GM18511 (cell line): ENCODE measurements around the gene OSBPL6.
"Not testable (repeated sequence)": the region's sequence is repeated elsewhere in the genome, so short reads cannot be mapped to it uniquely, and the experiment has no call there.

Experiments used
- ATAC-seq: cut with Tn5 transposase; IDR thresholded peaks from one replicate; pipeline ENCODE4 v1.9.1; 2021; ENCODE audit warnings: mild to moderate bottlenecking, moderate library complexity; ENCODE audit not compliant: unreplicated experiment

The OSBPL6 gene

DNA sequence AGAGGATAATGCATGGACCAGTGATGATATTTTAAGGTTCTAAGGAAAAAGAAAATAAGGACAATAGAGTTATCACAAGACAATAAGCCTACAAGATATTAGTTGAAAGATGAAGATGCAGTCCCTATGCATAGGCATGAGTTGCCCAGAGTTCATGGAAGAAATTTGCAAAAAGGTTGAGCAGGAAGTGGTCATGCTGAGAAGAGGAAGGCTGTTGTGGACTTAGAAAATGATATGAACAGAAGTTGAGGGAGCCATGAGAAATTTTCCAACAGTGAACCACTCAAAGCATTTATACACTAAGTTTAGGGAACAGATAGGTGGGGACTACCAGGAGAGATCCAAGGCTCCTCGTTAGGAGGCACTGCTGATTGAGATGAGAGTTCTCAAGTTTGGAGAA, 3.5 kb downstream of the OSBPL6 start:
- no peak for ATAC-seq

DNA sequence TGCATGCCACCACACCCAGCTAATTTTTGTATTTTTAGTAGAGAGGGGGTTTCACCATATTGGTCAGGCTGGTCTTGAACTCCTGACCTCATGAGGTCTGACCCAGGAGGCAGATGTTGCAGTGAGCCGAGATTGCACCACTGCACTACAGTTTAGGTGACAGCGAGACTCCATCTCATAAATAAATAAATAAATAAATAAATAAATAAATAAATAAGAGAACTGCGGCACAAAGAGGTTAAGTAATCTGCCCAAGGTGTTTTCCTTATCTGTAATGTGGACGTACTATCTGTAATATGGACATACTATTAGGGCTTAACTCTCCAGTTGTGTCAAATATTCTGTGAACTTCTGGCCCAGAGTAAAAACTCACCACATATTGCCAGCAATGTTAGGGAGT, 4.1 kb downstream of the OSBPL6 start:
- not testable (repeated sequence) for ATAC-seq

DNA sequence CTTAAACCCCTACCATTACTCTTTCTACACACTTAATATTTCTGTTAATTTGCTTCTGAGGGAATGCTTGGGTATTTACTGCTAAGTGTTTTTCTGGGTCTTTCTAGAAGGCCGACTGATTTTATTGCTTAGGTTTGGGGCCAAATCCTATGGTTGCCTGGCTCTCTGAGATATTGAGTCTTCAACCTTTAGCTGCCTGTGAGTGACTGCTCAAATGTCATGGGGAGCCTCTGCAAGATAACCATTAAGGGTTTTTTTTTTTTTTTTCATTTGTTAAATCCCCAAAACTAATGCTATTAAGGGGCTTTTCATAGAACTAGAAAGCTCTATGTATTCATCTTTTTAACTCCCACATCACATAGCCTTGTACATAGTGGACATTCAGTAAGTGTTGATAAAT, 5.0 kb downstream of the OSBPL6 start:
- ATAC-seq, result no peak

DNA sequence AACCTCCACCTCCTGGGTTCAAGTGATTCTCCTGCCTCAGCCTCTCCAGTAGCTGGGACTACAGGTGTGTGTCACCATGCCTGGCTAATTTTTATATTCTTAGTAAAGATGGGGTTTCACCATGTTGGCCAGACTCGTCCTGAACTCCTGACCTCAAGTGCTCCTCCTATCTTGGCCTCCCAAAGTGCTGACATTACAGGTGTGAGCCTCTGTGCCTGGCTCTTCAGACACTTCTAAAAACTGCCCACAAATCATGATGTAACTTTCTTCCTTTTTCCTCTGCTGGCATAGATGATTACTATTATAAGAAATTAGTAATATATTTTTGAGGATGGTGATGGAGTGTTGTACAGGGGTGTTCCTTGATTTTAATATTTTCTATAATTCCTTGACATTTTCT, 6.0 kb downstream of the OSBPL6 start:
- ATAC-seq, result no peak

DNA sequence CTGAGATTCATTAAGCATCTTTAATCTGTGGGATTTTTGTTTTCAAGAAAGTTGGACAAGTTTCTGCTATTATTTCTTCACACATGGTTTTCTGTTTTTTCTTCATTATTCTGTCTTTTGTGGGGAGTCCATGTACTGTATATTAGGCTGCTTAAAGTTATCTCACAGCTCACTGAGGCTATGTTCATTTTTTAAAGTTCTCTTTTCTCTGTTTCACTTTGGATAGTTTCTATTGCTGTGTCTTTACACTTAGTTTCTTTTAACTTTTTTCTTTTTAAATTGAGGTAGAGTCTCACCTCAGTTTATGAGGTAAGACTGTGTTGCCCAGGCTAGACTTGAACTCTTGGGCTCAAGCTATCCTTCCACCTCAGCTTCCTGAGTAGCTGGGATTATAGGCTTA, 8.6 kb downstream of the OSBPL6 start:
- ATAC-seq, result no peak

DNA sequence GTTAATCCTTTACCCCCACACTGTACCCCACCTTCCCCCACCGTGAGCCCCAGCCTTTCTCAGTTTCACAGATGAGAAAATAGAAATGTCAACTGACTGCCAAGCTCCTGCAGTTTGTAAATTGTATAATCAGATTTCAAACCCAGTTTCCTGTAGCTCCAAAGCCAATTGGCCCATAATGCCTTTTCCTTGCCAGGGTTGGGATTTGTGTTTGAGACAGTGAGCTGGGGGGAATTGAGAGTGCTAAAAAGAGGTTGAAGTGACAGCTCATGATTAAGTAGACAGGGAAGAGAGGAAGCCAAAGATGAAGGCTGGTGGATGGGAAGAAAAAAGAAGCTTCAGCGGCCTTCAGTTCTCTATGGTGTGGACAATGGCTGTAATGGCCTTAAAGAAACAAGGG, 10.7 kb downstream of the OSBPL6 start:
- no peak for ATAC-seq

DNA sequence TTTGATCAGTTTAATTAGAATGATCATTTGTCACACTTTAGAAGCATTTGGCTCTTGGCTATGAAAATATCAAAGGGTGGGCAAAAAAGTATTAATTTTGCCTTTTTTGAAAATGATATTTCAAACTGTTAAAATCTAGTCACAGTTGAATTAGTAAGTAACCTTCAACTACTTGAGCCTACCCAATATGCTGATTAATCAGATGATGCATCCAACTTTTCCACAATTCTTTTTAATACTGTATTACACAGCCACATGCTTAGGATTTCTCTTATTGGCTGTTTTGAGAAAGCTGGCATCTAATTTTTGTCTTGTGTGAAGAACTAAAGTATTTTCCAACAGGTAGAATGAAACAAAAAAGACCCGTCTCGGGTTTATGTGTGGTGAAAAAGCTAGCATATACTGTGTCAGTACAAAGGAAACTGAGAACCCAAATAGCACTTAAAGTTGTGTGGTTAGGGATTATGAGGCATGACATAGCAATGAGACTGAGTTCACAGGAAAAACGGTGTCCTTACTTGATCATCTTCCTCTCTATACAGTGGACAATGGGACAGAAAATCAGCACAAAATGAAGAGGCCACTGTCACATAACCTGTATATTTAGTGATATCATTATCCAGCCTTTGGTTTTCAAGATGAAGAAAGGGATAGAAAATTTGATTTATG, 11.7 kb downstream of the OSBPL6 start:
- ATAC-seq, result no peak

DNA sequence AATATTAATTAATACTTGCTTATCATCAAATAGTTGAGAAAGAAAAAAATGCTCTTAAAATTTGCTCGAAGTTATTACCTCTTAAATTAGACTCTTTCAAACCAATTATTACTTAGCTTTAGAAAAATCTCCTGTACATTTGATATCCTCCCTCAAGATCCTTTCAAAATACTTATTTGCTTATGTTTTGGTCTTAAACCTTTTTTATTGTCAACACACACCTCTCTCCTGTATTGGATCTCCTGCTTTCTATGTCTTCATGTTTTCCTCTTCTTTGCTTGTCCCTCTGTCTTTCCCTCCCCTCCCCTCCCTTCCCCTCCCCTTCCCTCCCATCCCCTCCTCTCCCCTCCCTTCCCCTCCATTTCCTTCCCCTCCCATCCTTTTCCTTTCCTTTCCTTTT, 14.0 kb downstream of the OSBPL6 start:
- ATAC-seq, result no peak

DNA sequence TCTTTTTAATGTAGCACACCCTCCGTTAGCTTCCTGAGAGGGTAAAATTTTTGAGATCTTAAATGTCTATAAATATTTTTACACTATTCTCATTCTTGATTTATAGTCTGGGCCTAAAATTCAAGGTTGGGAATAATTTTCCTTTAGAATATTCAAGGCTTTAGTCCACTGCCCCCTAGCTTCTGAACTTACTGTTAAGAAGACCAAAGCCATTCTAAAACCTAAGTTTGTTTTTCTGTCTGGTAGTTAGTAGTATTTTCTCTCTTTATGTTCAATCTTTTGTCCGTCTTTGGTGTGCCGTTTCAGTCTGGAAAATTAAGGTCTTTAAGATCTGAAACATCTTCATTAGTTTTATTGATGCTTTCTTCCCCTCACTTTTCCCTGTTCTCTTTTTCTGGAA, 14.5 kb downstream of the OSBPL6 start:
- ATAC-seq, result no peak

DNA sequence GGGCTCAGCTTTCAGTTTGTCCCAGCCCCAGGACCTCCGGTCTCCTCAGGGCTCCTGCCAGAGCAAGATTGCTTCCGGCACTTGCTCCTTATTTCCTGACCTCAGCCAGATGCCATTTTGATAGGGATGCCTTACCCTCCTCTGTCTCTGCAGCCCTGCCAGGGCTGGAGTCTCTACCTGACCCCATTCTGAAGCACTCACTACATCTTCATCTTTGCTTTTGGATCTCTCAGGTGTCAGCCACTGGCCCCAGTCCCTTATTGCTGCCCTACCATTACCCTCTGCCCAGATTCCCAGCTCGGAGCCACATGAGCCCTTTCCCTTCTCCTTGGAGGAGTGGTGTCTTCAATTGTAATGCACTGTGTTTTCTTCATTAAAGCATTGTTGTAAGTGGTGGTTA, 17.1 kb downstream of the OSBPL6 start:
- ATAC-seq, result no peak

DNA sequence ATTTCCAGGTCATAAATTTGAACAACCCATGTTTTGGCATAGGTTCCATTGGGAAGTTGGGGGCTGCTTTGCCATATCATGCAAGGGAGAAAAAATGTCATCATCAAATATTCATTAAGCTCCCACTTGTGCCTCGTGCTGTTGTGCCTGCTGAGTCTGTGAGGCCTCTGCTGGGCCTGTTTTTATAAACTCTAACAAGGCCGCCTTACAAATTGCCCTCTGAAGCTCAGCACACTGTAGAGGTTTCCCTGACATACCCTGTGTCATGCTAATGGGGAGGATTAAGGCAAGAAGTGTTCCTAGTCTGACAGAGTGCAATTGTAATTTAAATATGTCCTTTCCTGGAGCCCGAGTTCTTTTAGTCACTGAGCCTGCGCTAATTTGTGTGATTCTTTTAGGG, 17.6 kb downstream of the OSBPL6 start:
- ATAC-seq, result no peak

DNA sequence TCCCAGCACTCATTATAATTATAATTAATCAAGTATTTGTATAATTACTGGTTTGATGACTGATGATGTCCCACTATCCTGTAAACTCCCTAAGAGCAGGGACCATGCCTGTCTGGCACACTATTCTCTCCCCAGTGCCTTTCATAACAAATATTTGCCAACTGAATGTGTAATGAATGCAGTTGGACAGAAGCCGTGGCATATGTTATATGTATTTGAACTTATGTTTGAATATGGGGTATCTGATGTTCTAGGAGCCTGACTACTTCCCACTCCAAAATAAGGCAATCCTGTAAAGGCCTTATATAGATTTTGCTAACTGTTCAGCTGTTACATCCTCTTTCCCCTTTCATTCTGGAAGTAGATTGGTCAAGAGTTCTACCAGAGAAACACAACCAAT, 19.7 kb downstream of the OSBPL6 start:
- ATAC-seq, result no peak

DNA sequence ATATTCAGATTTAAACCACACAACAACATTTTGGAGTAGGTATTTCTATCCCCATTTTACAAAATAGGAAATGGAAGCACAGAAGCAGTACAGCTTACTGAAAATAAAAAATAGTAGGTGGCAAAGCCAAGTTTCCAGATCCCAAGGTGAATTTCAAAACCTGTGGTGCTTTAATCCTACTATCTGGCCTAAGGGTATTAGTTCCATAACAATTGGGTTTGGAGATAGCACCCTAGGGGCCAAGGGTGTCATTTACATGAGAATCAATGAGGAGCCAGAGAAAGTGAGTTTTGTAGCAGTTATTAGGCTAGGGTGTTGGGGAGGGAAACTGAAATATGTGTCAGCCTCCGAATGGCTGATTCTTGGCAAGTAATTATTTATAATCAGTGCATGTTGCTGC, 24.9 kb downstream of the OSBPL6 start:
- ATAC-seq, result no peak

DNA sequence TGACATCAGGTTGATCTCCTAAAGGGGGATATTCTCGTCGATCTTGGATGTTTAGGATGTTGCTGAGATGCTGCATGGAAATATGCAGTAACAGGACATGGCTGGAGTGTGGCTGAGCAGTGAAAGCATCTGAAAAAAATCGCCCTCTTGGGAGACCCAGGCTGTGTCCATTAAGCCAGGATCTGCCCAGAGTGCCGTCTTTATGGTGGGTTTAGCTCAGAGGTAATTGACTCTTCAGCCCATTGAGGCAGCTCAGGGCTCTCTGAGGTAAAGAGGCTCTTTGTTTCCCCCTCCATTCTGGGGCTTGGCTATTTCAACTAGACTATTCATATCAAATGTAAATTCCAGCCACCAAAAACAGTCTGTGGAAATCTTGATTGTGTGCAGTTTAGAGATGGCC, 26.5 kb downstream of the OSBPL6 start:
- no peak for ATAC-seq

DNA sequence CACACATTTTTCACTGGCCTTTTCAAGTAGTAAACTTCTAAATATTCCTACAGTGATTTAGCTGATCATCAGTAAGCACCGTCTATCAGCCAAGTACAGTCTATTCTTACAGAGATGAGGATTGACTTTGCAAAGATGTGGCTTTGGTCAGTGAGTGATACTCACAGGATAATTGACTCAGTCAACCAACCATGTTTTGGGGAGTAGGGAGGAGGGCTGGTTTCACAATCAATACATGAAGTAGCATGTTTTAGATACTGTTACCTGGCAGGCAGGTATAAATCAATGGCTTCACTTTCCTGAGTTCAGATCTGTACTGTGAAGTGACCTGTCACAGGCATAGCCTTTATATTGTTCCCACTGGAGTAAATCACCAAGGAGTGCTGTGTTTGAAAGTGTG, 27.2 kb downstream of the OSBPL6 start:
- no peak for ATAC-seq

DNA sequence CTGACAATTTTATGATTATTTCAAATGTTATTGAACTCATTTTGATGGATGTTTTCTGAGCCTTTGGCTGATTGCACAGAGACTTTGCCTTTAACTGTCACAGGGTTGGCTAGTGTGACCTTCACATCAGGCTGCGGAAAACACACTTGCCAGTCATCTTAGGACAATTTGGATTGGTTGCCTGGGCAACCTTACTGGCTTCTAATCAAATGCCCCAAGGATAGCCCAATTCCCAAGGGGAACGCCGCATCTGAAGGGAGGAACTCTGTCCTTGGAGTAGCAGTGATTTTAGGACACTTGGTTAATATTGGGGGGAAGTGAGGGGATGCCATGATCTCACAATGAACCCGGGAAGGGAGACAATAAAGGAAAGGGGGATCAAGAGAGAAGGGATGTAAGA, 29.5 kb downstream of the OSBPL6 start:
- ATAC-seq, result no peak

DNA sequence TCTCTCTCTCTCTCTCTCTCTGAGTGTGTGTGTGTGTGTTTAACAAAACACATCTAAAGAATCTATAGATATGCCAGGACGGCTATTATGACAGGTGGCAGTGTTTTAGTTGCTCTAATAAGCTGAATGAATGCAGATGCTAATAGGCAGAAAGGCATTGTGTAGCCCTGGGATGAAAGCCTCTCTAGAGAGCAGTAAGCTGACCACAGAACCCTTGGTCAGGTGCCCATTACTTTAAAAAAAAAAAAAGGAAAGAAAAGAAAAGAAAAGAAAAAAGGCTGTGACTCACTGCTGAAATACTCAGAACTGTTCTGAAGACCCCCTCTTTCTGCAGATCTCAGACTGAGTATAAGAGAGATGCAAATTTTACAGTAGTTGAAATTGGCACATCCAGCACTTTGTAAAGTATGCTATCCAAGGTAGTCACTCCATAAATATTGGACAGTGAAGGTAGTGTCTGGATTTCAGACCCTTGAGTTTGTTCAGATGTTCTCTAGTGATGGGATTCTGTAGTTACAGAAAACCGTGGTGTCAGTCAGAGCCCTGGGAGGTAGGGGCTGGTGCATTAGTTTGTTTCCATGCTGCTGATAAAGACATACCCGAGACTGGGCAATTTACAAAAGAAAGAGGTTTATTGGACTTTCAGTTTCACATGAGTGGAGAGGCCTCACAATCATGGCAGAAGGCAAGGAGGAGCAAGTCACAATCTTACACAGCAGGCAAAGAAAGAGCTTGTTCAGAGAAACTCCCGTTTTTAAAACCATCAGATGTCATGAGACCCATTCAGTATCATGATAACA, 30.9 kb downstream of the OSBPL6 start:
- no peak for ATAC-seq

DNA sequence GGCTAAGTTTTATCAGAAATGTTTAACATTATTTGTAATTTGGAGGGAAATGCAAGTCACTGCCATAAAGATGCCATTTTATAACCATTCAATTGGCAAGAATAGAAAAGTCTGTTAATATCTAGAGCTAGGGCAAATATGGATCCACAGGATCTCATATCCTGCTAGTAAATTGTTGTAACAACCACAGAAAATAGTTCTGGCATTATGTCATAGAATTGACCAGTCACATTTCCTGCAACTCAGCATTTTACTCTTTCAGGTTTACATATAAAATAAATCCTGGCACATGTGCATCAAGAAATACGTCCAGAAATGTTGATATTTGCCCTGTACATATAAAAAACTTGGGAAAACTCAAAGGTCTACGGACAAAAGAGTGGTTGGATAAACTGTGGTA, 32.9 kb downstream of the OSBPL6 start:
- no peak for ATAC-seq

DNA sequence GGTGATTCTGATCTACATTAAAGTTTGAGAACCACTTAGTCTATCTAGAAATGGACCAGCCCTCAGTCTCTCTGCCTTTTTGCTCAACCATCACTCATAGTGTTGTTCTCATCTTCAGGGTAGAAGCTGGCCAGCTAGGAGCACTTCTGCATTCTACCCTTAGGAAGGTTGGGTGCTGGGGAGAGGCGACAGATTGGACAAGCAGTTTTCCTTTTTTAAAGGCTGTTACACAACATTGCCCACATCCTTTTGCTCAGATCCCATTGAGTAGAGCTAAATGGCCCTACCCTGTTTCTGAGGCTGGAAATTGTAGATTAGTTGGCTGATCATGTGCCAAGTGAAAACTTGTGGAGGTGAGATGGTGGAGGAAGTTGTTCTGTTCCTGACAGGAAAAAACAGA, 35.6 kb downstream of the OSBPL6 start:
- ATAC-seq, result no peak

DNA sequence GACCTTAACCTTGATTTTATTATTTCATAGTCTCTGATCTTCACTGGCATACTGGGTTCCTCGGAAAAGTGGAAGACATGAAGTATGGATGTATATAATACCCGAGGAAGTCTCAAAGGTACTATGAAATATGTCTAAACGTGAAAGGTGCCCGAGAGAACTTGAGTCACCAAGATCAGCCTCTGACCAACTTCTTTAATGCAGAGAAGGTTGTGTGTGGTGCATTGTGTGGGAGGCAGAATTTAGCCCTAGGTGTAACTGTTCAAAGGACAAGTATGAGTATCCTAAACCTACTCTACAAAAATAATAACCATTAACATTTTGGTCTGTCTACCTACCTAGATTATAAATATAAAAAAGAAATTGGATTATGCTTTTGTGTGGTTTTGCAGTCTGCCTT, 36.1 kb downstream of the OSBPL6 start:
- no peak for ATAC-seq

DNA sequence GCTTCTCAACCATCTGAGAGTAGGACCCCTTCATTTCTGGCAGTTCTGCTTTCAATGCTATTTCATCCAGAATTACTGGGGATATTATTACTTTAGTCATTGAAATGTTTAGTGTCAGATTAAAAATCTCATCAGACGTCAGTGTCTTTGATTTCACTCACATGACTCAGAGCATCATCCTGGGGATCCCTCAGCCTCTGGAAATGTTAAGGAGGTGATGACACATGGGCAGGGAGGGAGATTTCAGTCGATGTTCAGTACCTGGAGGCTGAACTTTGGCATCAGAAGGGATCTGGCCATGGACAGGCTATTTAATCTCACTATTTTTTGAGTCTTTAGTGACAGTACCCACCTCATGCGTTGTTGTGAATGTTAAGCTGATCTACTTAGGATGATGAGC, 39.1 kb downstream of the OSBPL6 start:
- no peak for ATAC-seq

DNA sequence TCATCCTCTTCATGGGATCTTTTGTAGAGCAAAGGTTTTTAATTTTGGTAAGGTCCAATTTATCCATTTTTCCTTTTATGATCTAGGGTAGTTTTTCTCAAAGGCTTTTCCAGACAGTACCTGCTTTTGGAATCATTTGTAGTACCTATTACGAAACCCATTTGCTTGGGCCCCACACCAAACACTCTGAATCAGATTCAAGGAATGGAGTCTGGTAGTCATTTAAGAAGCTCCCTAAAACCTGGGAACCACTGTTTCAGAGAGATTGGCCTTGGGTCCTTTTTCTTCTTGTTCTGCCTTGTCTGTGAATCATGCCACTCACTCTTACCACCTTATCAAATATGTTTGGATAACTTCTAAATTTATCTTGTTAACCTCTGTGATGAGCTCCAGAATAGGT, 40.3 kb downstream of the OSBPL6 start:
- no peak for ATAC-seq
